DND-41 (cell line): ENCODE measurements around the gene C10orf88.

Experiments used
- ATAC-seq: fragments of 200-7000 bp; cut with Tn5 transposase; 3 replicates; pipeline ENCODE4 v1.9.1; 2021; ENCODE audit warnings: low read depth; ENCODE audit not compliant: insufficient read depth
- DNase-seq: peaks from one replicate; pipeline ENCODE4 v3.0.0-alpha.2; 2020
- H2AFZ ChIP-seq: 2 replicates; pipeline ENCODE4 v1.6.0; 2012; ENCODE audit warnings: low read depth, low read length
- H3K27ac ChIP-seq: 2 replicates; pipeline ENCODE4 v1.5.1; 2012; ENCODE audit warnings: low read length, inconsistent platforms
- H3K27me3 ChIP-seq: fragments of 200-600 bp; sonication (generic); 2 replicates; pipeline ENCODE4 v1.6.0; 2012; ENCODE audit warnings: low read length, mild to moderate bottlenecking, inconsistent platforms; ENCODE audit not compliant: insufficient read depth, poor library complexity
- H3K36me3 ChIP-seq: 2 replicates; pipeline ENCODE4 v1.5.1; 2012; ENCODE audit warnings: low read length, inconsistent platforms; ENCODE audit not compliant: insufficient read depth
- H3K4me1 ChIP-seq: 2 replicates; pipeline ENCODE4 v1.5.1; 2012; ENCODE audit warnings: mild to moderate bottlenecking, low read length; ENCODE audit not compliant: insufficient read depth
- H3K4me2 ChIP-seq: 2 replicates; pipeline ENCODE4 v1.6.0; 2012; ENCODE audit warnings: mild to moderate bottlenecking, moderate library complexity, low read length, inconsistent platforms; ENCODE audit not compliant: insufficient read depth
- H3K4me3 ChIP-seq, 2 experiments: fragments of 200-600 bp in 1 of 2; shearing (Covaris generic) in 1 of 2; 2 replicates each; pipeline ENCODE4 v1.5.1; 2012 to 2016; ENCODE audit warnings: inconsistent platforms in 2 of 2, low read length in 2 of 2, mild to moderate bottlenecking in 2 of 2, low read depth in 1 of 2, moderate library complexity in 1 of 2
- H3K79me2 ChIP-seq: 2 replicates; pipeline ENCODE4 v1.6.0; 2012; ENCODE audit warnings: low read length, inconsistent platforms; ENCODE audit not compliant: insufficient read depth
- H3K9ac ChIP-seq: 2 replicates; pipeline ENCODE4 v1.6.0; 2012; ENCODE audit warnings: low read depth, mild to moderate bottlenecking, inconsistent platforms, low read length, moderate library complexity
- H3K9me3 ChIP-seq: 2 replicates; pipeline ENCODE4 v1.5.1; 2012; ENCODE audit warnings: low read length, moderate library complexity, mild to moderate bottlenecking, inconsistent platforms; ENCODE audit not compliant: insufficient read depth, severe bottlenecking
- H4K20me1 ChIP-seq: 2 replicates; pipeline ENCODE4 v1.6.0; 2012; ENCODE audit warnings: low read length; ENCODE audit not compliant: insufficient read depth
- EZH2 ChIP-seq: IDR thresholded peaks from 3 replicates; pipeline ENCODE4 v1.6.1; 2012; ENCODE audit warnings: borderline replicate concordance, low read depth, mild to moderate bottlenecking, moderate library complexity, low read length, inconsistent platforms; ENCODE audit not compliant: severe bottlenecking
- TF ChIP-seq, protein P1 (sequence below): IDR thresholded peaks from 2 replicates; pipeline ENCODE4 v1.5.1; 2012; ENCODE audit warnings: borderline replicate concordance, low read length, moderate library complexity, mild to moderate bottlenecking; ENCODE audit not compliant: poor library complexity, severe bottlenecking; ENCODE audit errors: extremely low read depth

C10orf88 gene

DNA sequence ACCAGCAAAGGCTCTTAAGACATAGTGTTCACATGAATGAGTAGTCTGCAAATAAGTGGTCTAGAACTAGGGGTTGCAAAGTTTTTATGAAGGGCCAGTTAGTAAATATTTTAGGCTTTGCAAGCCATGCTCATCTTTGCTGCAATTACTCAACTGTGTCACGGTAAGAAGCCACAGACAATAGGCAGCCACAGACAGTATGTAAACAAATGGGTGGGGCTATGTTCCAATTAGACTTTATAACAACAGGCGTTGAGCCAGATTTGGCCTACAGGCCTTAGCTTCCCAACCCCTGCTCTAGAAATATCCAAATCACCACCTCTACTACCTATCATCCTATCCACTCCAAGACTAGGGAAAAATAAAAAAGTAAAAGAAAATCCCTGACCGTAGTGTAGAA is 45.3 kb upstream of the C10orf88 start:
- Histone ChIP-seq H3K27ac (no peak overlapping the region), H3K27me3 (no peaks in the 10 kb centered on the region), H2AFZ (no peak overlapping the region), H3K4me2 (no peak overlapping the region), H3K9me3 (no peaks in the 10 kb centered on the region), H3K4me3 (no peak overlapping the region), H4K20me1 (peaks cover 10% of the 10 kb centered on the region; the same call in 1 of the 2 replicates), H3K9ac (no peak overlapping the region), H3K36me3 (peaks cover 39% of the 10 kb centered on the region), H3K4me1 (no peaks in the 10 kb centered on the region), H3K79me2 (peaks cover 68% of the 10 kb centered on the region)
- DNase-seq (no peak), ATAC-seq (no peak)
- no peak for TF ChIP-seq EZH2
- TF ChIP-seq, protein P1, sequence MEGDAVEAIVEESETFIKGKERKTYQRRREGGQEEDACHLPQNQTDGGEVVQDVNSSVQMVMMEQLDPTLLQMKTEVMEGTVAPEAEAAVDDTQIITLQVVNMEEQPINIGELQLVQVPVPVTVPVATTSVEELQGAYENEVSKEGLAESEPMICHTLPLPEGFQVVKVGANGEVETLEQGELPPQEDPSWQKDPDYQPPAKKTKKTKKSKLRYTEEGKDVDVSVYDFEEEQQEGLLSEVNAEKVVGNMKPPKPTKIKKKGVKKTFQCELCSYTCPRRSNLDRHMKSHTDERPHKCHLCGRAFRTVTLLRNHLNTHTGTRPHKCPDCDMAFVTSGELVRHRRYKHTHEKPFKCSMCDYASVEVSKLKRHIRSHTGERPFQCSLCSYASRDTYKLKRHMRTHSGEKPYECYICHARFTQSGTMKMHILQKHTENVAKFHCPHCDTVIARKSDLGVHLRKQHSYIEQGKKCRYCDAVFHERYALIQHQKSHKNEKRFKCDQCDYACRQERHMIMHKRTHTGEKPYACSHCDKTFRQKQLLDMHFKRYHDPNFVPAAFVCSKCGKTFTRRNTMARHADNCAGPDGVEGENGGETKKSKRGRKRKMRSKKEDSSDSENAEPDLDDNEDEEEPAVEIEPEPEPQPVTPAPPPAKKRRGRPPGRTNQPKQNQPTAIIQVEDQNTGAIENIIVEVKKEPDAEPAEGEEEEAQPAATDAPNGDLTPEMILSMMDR, result no peak

DNA sequence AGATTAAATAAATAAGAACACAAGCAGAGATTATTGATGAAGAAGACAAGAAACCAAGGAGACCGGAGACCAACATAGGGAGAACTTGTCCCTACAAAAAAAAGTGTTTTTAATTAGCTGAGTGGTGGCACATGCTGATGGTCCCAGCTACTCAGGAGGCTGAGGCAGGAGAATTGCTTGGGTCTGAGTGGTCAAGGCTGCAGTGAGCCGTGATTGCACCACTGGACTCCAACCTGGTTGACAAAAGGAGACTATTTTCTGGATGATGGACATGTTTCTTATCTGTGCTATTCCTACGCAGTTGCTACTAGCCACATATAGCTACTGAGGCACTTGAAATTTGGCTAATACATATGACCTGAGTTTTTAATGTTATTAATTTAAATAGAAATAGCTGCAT is 44.9 kb upstream of the C10orf88 start:
- no peak overlapping the region for H2AFZ ChIP-seq
- TF ChIP-seq EZH2, result no peak
- TF ChIP-seq, protein P1, result no peak
- H3K27me3 ChIP-seq, result no peaks in the 10 kb centered on the region
- peaks cover 64% of the 10 kb centered on the region for H3K79me2 ChIP-seq
- H4K20me1 ChIP-seq, result peaks cover 10% of the 10 kb centered on the region; the same call in 1 of the 2 replicates
- no peak overlapping the region for H3K4me2 ChIP-seq
- no peak overlapping the region for H3K9ac ChIP-seq
- H3K9me3 ChIP-seq, result no peaks in the 10 kb centered on the region
- H3K4me3 ChIP-seq, result no peak overlapping the region
- H3K36me3 ChIP-seq, result peaks cover 43% of the 10 kb centered on the region
- ATAC-seq (no peak), DNase-seq (no peak)
- H3K27ac ChIP-seq, result no peak overlapping the region
- no peaks in the 10 kb centered on the region for H3K4me1 ChIP-seq

DNA sequence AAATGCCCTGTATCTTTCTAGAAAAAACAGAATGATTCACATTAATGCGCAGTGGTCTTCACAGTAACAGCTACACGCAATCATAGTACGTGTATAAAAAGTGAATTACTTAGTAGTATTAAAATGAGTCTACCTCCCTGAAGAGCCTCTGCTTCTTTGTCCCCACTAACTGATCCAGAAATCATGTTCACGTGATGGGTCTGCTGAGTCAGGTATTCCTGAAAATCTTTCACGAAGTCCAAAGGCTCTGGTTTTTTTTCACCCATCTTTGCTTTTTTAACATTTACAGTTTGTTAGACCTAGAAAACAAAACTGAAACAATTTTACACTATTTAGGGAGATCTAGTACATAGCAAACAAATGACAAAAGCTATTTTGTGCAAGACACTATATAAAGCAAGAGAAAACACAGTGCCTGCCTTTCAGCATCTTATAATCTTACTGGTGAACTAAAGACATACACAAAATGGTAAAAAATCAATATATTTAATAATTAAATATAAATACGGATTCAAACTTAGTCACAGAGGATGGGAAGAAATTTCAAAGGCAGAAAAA is 44.4 kb upstream of the C10orf88 start:
- no peak for DNase-seq
- peaks cover 48% of the 10 kb centered on the region for H3K36me3 ChIP-seq
- H2AFZ ChIP-seq, result no peak overlapping the region
- no peaks in the 10 kb centered on the region for H3K27me3 ChIP-seq
- no peak overlapping the region for H3K27ac ChIP-seq
- no peak for ATAC-seq
- no peak overlapping the region for H3K4me2 ChIP-seq
- H3K4me3 ChIP-seq, result no peak overlapping the region
- peaks cover 10% of the 10 kb centered on the region; the same call in 1 of the 2 replicates for H4K20me1 ChIP-seq
- H3K9me3 ChIP-seq, result no peaks in the 10 kb centered on the region
- peaks cover 59% of the 10 kb centered on the region for H3K79me2 ChIP-seq
- H3K9ac ChIP-seq, result no peak overlapping the region
- no peaks in the 10 kb centered on the region for H3K4me1 ChIP-seq
- no peak for TF ChIP-seq EZH2
- TF ChIP-seq, protein P1, result no peak
